Ovary (tissue), 9 donors: ENCODE results near the gene SOCS3. TPM values are rescaled to one million over a fixed set of nuclear protein-coding genes. Genes with fewer than 3 reads are reported as not detected.

Experiments
- DNase-seq, 5 donors: peaks; one replicate each; pipeline ENCODE4 v3.0.0-alpha.2; 2019 to 2020
- H3K27ac ChIP-seq, 2 donors: fragments of 200-600 bp; one replicate each; pipeline versions ENCODE4 v1.5.1 to v1.8.0; 2019 to 2022
- H3K27me3 ChIP-seq: fragments of 200-600 bp; one replicate; pipeline ENCODE4 v1.8.0; 2022
- H3K36me3 ChIP-seq: fragments of 200-600 bp; sonication (generic); one replicate; pipeline ENCODE4 v1.5.1; 2019
- H3K4me1 ChIP-seq: one replicate; pipeline ENCODE4 v1.8.1; 2013; ENCODE audit warnings: mild to moderate bottlenecking, moderate library complexity; ENCODE audit not compliant: insufficient read depth
- H3K4me3 ChIP-seq: fragments of 200-600 bp; sonication (generic); one replicate; pipeline ENCODE4 v1.5.1; 2017
- H3K9me3 ChIP-seq, 2 donors: fragments of 200-600 bp in 1 of 2; sonication (generic) in 1 of 2; one replicate each; pipeline versions ENCODE4 v1.5.1 to v1.8.1; 2013 to 2019; ENCODE audit warnings: mild to moderate bottlenecking in 1 of 2, moderate library complexity in 1 of 2
- CTCF ChIP-seq, 3 donors: fragments of 450-650 bp in 2 of 3; fragments of 200-600 bp in 1 of 3; IDR thresholded peaks; one replicate each; pipeline versions ENCODE4 v1.5.1 to v1.8.0; 2016 to 2022; ENCODE audit warnings: antibody characterized with exemption in 3 of 3, mild to moderate bottlenecking in 1 of 3
- EP300 ChIP-seq: sonication (generic); formaldehyde crosslinking; IDR thresholded peaks from one replicate; pipeline ENCODE4 v1.6.1; 2017; ENCODE audit warnings: antibody characterized with exemption
- POLR2A ChIP-seq: fragments of 450-650 bp; IDR thresholded peaks from one replicate; pipeline ENCODE4 v1.6.1; 2017; ENCODE audit warnings: antibody characterized with exemption, mild to moderate bottlenecking, moderate library complexity
- WGBS, 3 donors: extraction: QIAGEN DNeasy Blood & Tissue Kit in 1 of 3; methylation state at CpG; one replicate each; pipeline versions ENCODE4 v1.1.5 to v1.1.7; 2013 to 2017; 5-methylcytosine and 5-hydroxymethylcytosine counted together
- intact Hi-C, 4 donors: fragments of 100-400 bp; cut with DNase I; formaldehyde crosslinking; loops; one replicate each; pipeline versions ENCODE4 v1.11.0 to v1.15.1; 2022 to 2023
- polyA plus RNA-seq, 2 donors: library from polyadenylated mRNA; stranded (reverse); fragments of 200-250 nt in 1 of 2; fragments of 350-450 nt in 1 of 2; fragmentation: Illumina TruSeq in 1 of 2; extraction: RNeasy Lipid Tissue Mini Kit (QIAGEN cat#74804) in 1 of 2; gene quantifications; one replicate each; pipeline ENCODE4 v1.2.3, GENCODE V29; 2013 to 2014
- small RNA-seq: library from RNA; depleted of rRNA; stranded (forward); fragments of <200 nt; gene quantifications from one replicate; pipeline ENCODE3, GENCODE V24; 2016
- total RNA-seq, 7 donors: library from RNA; depleted of rRNA in 2 of 7; stranded (reverse); fragments of >200 nt in 2 of 7; fragmentation: NEBNext Ultra II Directional in 3 of 7; extraction: Animal tissue kit (Norgen Biotek cat#: 25700) in 3 of 7; gene quantifications; one replicate each; pipeline versions ENCODE4 v1.1.0 to v1.2.4, GENCODE V29; 2016 to 2023
- donor health status: DM: no; HTN: no; CAD: no; lungs with moderate emphysema.
- donor health status: DM: no; HTN: no; CAD: no.
- donor health status: Bipolar disorder and iron deficiency.
- donor health status: DM: yes; HTN: yes; CAD: no.
- donor health status: DM: no; HTN: no; CAD: no.
- donor health status: DM: yes; HTN: yes; CAD: no.

Gene SOCS3
- total and polyA plus RNA-seq, 9 donors = 14.4 to 284 (median 56.5) TPM

GRCh38 chr17:78306913-78307312 is 53.0 kb downstream of the SOCS3 start:
- Histone ChIP-seq H3K9me3 (no peaks in the 10 kb centered on the region), H3K4me1 (peaks cover 14% of the 10 kb centered on the region), H3K27ac (no peak overlapping the region), H3K36me3 (no peaks in the 10 kb centered on the region), H3K4me3 (no peak overlapping the region), H3K27me3 (no peaks in the 10 kb centered on the region)
- DNase-seq = no peak
- WGBS, 3 donors = 67 to 81% (median 70%) methylated on average over 1 of the region's 1 CpG
- TF ChIP-seq EP300 (no peak), CTCF (IDR thresholded peaks at IDR 0.05) (no peak), POLR2A (no peak)
- intact Hi-C loops = no loop called here

Small RNAs within 50 kb of the gene (small RNA-seq; reads per million reads assigned to genes)
- gene RF00415 = not detected
- gene RN7SL236P = not detected

Other genes starting within 250 kb of the SOCS3 start
- 10 to 100 TPM in 4 of 7 donors, 1 to 10 TPM in 3; 7.2 to 26.8 (median 17.4) TPM for gene TMC6, start 231.3 kb downstream of the SOCS3 start, total RNA-seq
- 1 to 10 TPM; 1.2 to 7.2 TPM for gene TMC6, start 231.3 kb downstream of the SOCS3 start, polyA plus RNA-seq
- gene TMC8, start 229.3 kb downstream of the SOCS3 start, total RNA-seq = 1 to 10 TPM; 1.1 to 4.2 (median 2.4) TPM
- gene TMC8, start 229.3 kb downstream of the SOCS3 start, polyA plus RNA-seq = 1 to 10 TPM in 1 of 2 donors, under 1 TPM in 1; 0.94 to 2.9 TPM
- gene C17orf99, start 213.7 kb downstream of the SOCS3 start, total RNA-seq = 1 to 10 TPM in 1 of 7 donors, under 1 TPM in 1, not detected in 5; 0.10 to 1.8 TPM
- gene C17orf99, start 213.7 kb downstream of the SOCS3 start, polyA plus RNA-seq = under 1 TPM in 1 of 2 donors, not detected in 1; 0.11 TPM
- 10 to 100 TPM; 25.2 to 88.7 (median 45.8) TPM for gene SYNGR2, start 191.5 kb downstream of the SOCS3 start, total RNA-seq
- gene SYNGR2, start 191.5 kb downstream of the SOCS3 start, polyA plus RNA-seq = 10 to 100 TPM; 11.9 to 51.5 TPM
- 1 to 10 TPM in 4 of 7 donors, under 1 TPM in 3; 0.35 to 4.9 (median 1.4) TPM for gene TK1, start 173.0 kb downstream of the SOCS3 start, total RNA-seq
- gene TK1, start 173.0 kb downstream of the SOCS3 start, polyA plus RNA-seq = 1 to 10 TPM in 1 of 2 donors, under 1 TPM in 1; 0.65 to 1.4 TPM
- 10 to 100 TPM; 32.4 to 69.5 (median 38.5) TPM for gene AFMID, start 172.7 kb downstream of the SOCS3 start, total RNA-seq
- gene AFMID, start 172.7 kb downstream of the SOCS3 start, polyA plus RNA-seq = 10 to 100 TPM; 42.9 to 45.3 TPM
- 1 to 10 TPM in 2 of 7 donors, under 1 TPM in 3, not detected in 2; 0.11 to 1.4 (median 0.24) TPM for gene BIRC5, start 145.8 kb downstream of the SOCS3 start, total RNA-seq
- gene BIRC5, start 145.8 kb downstream of the SOCS3 start, polyA plus RNA-seq = 1 to 10 TPM in 1 of 2 donors, under 1 TPM in 1; 0.73 to 1.4 TPM
- not detected for gene TMEM235, start 128.4 kb downstream of the SOCS3 start, total RNA-seq
- under 1 TPM in 1 of 2 donors, not detected in 1; 0.07 TPM for gene TMEM235, start 128.4 kb downstream of the SOCS3 start, polyA plus RNA-seq
- 10 to 100 TPM; 27.2 to 50.2 (median 37.6) TPM for gene PGS1, start 18.6 kb upstream of the SOCS3 start, total RNA-seq
- 10 to 100 TPM; 13.5 to 28.7 TPM for gene PGS1, start 18.6 kb upstream of the SOCS3 start, polyA plus RNA-seq
- gene DNAH17, start 217.3 kb upstream of the SOCS3 start, total RNA-seq = under 1 TPM in 1 of 7 donors, not detected in 6; 0.12 TPM
- gene DNAH17, start 217.3 kb upstream of the SOCS3 start, polyA plus RNA-seq = under 1 TPM; 0.07 to 0.25 TPM